Gastrocnemius medialis (tissue), 4 donors: Measurements from ENCODE around the gene VSNL1.

Experiments
- CTCF ChIP-seq, 5 experiments: fragments of 450-650 bp in 3 of 5; fragments of 200-600 bp in 2 of 5; sonication (generic) in 2 of 5; IDR thresholded peaks in 4 of 5; conservative IDR thresholded peaks in 1 of 5; 1 replicate in 4 of 5; 2 replicates in 1 of 5; pipeline ENCODE4 v1.5.1; 2016 to 2019; ENCODE audit warnings: antibody characterized with exemption in 5 of 5, mild to moderate bottlenecking in 3 of 5, moderate library complexity in 3 of 5
- POLR2A ChIP-seq, 2 donors: fragments of 450-650 bp; IDR thresholded peaks; one replicate each; pipeline ENCODE4 v1.6.1; 2017; ENCODE audit warnings: antibody characterized with exemption in 2 of 2, mild to moderate bottlenecking in 2 of 2, moderate library complexity in 2 of 2

- TF ChIP-seq CTCF (IDR thresholded peaks at IDR 0.05 in 4 of 5, conservative IDR thresholded peaks at IDR 0.05 in 1 of 5), result no peak
- no peak for TF ChIP-seq POLR2A (IDR thresholded peaks at IDR 0.05)
Observed at GRCh38 chr2:17519486-17519885, 21.0 kb upstream of the VSNL1 start.
